Testis (tissue), 2 donors: Measurements from ENCODE around the gene RABAC1.

Experiments
- POLR2A ChIP-seq: fragments of 450-650 bp; IDR thresholded peaks from one replicate; pipeline ENCODE4 v1.6.1; 2017; ENCODE audit warnings: antibody characterized with exemption, mild to moderate bottlenecking, moderate library complexity
- TF ChIP-seq, protein P1 (sequence below), 3 experiments: fragments of 450-650 bp in 2 of 3; fragments of 200-600 bp in 1 of 3; sonication (generic) in 1 of 3; IDR thresholded peaks; one replicate each; pipeline ENCODE4 v1.5.1; 2016 to 2019; ENCODE audit warnings: antibody characterized with exemption in 3 of 3, mild to moderate bottlenecking in 2 of 3, moderate library complexity in 1 of 3

DNA sequence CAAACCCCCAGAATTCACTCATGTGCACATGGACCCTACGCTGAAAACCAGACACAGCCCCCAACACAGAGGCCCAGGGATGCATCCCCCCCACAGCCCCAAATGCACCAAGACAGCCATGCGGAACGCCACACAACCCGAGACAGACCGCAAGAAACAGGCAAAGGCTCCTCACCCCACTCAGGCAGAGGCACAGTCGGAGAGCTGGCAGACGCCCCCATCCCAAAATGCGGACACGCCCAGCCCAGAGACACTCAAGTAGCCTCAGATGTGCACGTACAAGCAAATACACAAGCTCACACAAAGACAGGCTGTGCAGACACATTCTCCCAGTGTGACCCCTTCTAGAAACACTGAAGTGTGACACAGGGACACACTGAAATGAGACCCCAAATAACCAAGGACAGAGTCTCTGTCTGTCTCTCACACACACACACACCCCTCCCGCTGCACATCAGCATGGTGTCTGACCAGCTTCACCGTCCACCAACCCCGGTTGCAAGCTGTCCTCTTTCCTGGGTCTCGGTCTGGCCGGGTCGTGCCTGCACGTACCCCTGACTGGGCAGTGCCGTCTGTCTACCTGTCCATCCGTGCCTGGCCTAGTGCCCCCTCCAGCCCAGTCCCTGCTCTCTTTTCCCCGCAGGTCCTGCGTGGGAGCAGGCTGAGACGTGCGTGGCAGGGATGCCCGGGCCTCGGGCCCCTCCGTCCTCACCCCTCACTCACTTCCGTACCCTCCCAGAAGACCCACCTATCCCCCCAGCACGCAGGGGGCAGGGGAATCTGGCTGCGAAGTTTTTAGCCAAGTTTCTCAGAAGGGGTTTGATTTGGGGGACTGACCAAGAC is 47.0 kb downstream of the RABAC1 start:
- TF ChIP-seq, protein P1, sequence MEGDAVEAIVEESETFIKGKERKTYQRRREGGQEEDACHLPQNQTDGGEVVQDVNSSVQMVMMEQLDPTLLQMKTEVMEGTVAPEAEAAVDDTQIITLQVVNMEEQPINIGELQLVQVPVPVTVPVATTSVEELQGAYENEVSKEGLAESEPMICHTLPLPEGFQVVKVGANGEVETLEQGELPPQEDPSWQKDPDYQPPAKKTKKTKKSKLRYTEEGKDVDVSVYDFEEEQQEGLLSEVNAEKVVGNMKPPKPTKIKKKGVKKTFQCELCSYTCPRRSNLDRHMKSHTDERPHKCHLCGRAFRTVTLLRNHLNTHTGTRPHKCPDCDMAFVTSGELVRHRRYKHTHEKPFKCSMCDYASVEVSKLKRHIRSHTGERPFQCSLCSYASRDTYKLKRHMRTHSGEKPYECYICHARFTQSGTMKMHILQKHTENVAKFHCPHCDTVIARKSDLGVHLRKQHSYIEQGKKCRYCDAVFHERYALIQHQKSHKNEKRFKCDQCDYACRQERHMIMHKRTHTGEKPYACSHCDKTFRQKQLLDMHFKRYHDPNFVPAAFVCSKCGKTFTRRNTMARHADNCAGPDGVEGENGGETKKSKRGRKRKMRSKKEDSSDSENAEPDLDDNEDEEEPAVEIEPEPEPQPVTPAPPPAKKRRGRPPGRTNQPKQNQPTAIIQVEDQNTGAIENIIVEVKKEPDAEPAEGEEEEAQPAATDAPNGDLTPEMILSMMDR (IDR thresholded peaks at IDR 0.05) = no peak
- TF ChIP-seq POLR2A = no peak
